Stimulated activated naive CD8-positive, alpha-beta T cell treated with anti-CD3 and anti-CD28 coated beads, Interleukin-15, Interleukin-2, amounts not matched to agents 100 U/mL and 50 U/mL, for 24 hours (primary cell): Measurements from ENCODE around the gene KLHDC7B.
A peak's percentile ranks its signal among the peaks of the same experiment; 100 is the strongest.

Experiments
- ATAC-seq: fragments of 150-1000 bp; cut with Tn5 transposase; one replicate; pipeline ENCODE4 v1.10.0; 2021
- DNase-seq: peaks from one replicate; pipeline ENCODE4 v3.0.0; 2021

Gene KLHDC7B

GRCh38 chr22:50545522-50546325 lies at the start of gene KLHDC7B:
KLHDC7B (plus strand) TSS chr22:50545899; CDS start chr22:50546244, 345 bp downstream.
- DNase-seq (no peak), ATAC-seq (peak; percentile 15)

DNA sequence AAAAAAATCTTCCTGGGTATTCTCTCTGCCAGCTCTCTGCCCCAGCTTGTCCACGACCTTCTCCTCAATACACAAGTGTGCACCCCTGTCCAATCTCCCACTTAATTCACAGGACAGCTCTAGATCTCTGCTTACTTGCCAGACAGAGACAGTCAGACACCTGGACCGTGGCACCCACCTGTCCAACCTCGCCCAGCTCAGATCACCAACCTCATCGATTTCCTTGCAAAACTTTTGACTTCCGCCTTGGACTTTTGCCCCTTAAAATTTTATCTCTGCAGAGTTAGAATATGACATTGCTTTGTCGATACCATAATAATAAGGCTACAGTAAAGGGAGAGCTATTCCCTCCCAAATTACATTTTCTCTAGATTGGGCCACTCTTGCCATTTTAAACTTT lies 48.6 kb upstream of the KLHDC7B start:
- no peak for ATAC-seq
- DNase-seq = no peak

DNA sequence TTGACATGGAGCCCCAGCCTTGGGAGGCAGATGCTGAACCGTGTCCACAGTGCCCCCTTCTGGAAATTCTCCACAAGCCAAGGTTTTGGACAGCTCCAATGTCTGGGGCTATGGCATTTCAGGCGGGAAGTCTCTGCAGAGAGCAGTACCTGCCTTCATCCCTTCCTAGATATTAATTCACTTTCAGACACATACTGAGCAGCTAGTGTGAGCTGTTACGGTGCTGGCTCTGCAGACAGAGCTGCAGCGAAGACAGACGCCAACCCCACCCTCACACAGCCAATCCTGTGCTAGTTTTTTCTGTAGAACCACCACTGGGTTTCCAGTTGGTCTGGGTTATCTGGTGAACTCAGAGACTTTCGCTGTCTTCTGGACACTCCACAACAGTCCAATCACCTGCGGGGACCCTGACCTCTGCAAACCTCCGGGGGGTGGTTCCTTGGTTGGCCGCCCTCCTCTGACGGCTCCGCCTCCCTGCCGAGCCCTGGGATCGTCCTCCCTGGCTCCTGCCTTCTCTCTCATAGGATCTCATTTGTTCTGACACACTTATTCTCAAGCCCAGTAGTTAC lies 47.3 kb upstream of the KLHDC7B start:
- DNase-seq (peak; percentile 73), ATAC-seq (peak; percentile 79)

DNA sequence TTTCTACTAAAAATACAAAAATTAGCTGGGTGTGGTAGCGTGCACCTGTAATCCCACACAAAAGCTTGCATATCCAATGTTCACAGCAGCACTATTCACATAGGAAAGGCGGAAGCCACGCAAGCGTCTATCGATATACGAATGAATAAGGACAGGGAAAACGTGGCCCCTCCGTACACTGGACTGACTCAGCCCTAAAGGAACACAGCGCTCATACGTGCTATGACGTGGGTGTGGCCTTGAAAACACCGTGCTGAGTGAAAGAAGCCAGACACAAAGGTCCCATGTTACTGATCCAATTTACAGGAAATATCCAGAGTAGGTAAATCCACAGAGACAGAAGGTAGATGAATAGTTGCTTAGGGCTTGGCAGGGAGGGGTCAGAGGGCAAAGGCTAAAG lies 45.2 kb upstream of the KLHDC7B start:
- no peak for DNase-seq
- no peak for ATAC-seq

DNA sequence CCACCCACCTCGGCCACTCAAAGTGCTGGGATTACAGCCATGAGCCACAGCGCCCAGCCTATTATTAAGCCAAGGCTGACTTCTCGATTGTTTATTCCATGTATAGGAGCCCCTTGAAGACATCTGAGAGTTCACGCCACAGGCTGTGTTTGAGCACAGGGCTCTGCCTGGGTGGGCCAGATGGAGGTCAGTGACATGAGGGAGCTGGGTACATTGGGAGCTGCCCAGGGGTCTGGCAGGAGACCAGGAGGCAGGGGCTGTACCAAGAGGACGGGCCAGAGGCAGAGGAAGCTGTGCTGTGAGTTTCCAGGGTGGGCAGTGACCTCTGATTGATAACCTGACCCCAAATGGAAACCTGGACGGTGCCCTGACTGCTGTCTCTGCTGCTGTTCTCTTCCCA lies 43.6 kb upstream of the KLHDC7B start:
- no peak for DNase-seq
- no peak for ATAC-seq

DNA sequence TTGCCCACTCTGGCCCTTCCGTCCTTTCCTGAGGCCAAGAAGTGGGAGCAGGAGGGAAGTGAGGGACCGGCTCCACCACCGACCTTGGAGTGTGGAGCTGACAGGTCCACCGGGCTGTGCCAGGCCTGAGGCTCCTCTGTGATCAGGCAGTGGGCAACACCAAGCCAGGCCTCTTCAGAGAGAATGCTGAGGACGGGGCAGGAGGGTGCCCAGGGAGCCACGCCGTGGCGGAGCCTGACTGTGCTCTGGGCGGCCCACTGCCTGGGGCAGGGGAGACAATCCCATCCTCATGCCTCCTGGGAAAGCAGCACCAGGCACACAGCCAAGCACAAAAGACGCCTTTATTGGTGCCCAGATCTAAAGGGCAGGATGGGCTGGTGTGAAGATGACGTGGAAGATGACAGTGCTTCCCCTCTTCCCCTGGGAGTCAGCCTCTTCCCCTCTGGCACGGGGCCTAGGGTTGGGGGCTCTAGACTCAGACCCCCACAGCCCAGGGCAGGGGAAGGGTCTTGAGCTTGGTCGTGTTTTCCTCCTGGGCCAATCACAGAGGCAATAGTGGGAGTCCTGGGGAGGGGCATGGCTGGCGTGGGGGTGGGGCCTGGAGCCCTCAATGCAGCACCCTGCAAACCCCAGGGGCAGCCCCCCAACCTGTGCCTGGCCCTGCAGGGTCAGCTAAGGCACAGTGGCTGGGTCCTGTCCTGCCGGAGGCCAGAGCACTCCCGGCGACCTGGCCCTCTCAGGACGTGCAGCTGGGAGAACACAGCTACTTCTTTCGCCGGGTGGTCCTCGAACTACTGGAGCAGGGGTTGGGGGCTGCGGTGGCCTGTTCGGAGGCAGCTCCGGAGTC lies 42.8 kb upstream of the KLHDC7B start:
- DNase-seq (no peak), ATAC-seq (no peak)

- DNase-seq (peak; percentile 55), ATAC-seq (no peak)
Measured at GRCh38 chr22:50503475-50504145, 42.1 kb upstream of the KLHDC7B start.

DNA sequence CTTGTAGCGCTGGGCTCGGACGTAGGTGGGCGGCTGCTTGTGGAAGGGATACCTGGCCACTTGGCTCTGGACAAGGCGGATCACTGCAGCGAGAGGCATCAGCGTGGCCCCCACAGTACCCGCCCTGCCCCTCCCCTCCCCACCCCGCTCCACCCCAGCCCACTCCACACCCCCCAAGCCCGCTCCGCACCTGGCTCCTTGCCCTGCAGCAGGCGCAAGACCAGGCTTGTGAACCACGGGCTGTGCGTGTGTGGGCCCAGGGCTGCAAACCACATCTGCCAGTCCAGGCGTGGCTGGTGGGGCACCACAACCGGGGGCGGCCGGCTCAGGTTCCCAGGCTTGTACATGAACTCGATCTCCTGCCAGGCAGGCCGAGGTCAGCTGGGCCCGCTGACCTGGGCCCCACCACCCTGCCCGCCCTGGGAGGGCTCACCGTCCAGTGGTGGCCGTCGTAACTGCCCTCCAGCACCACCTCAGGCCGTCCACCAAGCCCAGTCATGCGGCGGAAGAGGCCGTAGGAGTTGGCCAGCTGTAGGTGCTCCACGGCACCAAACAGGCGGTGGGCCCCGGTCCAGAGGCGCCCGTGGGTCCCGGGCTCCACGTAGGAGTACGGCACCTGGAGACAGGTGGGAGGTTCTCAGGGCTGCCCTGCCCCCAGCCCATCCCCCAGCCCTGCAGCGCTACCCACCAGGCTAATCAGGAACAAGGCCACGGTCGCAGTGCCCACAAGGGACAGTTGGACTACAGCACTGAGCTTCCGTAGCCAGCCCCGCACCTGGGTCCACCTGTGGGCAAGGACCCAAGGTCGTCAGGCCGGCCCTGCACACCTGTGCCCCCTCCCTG lies 41.1 kb upstream of the KLHDC7B start:
- ATAC-seq = no peak
- DNase-seq = no peak

DNA sequence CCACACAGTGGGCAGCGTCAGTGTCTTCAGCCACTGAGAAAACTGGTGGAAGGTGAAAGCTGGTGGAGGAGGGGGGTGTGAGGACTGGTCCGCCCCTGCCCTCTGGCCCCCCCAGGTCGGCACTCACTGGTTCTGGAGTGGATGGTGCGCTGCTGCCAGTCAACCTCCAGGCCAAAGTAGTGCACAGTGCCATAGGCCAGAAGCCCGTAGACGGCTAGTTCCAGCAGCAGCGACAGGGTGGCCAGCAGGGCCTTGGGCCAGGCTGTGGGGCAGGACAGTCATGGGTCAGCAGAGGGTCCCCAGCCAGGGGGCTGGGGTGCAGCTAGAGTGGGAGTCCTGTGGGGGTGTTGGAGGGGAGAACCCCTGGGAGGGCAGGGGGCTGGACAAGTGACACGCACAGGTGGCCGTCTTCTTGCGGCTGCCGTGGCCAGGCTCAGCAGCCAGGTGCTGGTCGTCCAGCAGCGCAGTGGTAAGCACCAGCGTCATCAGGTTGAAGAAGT lies 40.4 kb upstream of the KLHDC7B start:
- ATAC-seq (no peak), DNase-seq (no peak)

- ATAC-seq (no peak), DNase-seq (no peak)
Measured at GRCh38 chr22:50505776-50506610, 39.7 kb upstream of the KLHDC7B start.

- DNase-seq (no peak), ATAC-seq (no peak)
Measured at GRCh38 chr22:50506611-50507420, 38.9 kb upstream of the KLHDC7B start.

DNA sequence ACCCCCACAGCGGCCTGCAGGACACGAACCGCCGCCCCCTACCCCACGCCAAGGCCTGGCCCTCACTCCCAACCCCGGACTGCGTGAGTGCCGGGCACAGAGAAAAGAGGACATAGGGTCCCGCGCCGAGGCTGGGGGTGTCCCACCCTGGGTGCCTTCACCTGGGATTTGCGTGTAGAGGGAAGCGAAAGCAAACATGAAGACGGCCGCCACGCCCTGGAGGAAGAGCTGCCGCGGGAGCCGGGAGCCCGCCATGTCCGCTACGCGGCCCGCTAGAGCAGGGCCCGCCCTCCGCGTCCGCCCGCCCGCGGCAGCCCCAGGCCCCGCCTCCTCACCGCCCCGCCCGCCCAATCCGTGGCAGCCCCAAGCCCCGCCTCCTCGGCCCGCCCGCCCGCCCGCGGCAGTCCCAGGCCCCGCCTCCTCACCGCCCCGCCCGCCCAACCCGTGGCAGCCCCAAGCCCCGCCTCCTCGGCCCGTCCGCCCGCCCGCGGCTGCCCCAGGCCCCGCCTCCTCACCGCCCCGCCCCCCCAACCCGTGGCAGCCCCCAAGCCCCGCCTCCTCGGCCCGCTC lies 38.2 kb upstream of the KLHDC7B start, which contains the start of gene LMF2:
TSS of gene LMF2 (minus strand) at position 282 of the 570 bp plus-strand sequence. CDS start at position 255, 27 bp downstream.
- DNase-seq (peak; percentile 96), ATAC-seq (peak; percentile 84)

DNA sequence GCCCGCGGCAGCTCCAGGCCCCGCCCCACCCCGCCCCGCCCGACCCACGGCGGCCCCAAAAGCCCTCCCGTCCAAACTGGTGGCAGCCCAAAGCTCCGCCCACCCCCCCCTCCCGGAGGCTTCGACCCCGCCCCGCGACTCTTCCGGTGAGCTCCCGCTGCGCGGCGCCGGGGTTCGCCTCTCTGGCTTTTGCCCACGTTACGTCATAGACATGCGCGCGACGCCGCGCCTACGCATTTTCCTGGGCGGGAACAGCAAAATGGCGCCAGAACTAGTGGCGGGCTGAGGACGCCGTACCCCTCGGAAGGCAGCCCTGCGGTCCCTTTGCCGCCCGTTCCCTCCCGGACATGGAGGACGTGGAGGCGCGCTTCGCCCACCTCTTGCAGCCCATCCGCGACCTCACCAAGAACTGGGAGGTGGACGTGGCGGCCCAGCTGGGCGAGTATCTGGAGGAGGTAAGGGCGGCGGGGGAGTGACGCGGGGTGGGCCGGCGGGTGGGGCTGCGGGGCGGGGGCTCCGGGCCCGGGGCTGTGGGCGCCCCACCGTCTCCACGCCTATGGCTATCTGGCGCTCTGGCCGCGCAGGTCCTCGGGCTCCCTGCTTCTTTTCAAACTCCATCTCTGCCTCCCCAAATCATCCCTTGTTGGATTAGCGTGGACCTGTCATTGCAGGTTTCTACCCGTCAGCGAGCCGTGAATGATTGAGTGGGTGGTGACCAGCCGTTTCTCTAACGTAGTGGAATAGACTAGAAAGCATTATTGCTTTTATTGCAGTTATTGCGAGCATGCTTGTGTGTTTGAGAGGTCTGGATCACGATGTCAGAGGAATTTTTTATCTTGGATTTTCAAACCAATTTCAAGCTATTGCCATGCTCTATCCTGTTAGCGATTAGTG lies 37.5 kb upstream of the KLHDC7B start, which contains the start of gene NCAPH2:
TSS of gene NCAPH2 (plus strand) at position 234 of the 894 bp plus-strand sequence. CDS start at position 348, 114 bp downstream.
- peak; percentile 77 for ATAC-seq

DNA sequence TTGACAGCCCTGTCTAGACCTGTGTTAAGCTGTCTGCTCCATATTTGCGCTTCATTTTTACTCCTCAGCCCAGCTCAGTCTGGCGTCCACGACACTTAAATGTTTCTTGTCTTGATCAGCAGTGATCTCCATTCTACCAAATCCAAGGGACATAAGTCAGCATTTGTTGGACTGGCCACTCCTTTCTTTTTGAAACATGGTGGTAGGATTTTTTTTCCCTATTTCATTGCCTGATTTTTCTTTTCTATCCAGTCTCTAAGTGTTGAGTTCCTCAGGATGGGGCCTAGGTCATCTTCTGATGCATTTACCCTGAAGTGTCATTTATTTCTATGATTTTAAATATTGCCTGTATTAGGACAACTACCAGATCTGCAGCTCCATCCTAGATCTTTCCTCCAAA lies 36.8 kb upstream of the KLHDC7B start:
- DNase-seq = no peak
- no peak for ATAC-seq

More for the DNA sequence above, 37.5 kb upstream of the KLHDC7B start, which contains the start of gene NCAPH2:
- peak; percentile 98 for DNase-seq

- DNase-seq (no peak), ATAC-seq (no peak)
Measured at GRCh38 chr22:50513175-50513574, 32.5 kb upstream of the KLHDC7B start.

DNA sequence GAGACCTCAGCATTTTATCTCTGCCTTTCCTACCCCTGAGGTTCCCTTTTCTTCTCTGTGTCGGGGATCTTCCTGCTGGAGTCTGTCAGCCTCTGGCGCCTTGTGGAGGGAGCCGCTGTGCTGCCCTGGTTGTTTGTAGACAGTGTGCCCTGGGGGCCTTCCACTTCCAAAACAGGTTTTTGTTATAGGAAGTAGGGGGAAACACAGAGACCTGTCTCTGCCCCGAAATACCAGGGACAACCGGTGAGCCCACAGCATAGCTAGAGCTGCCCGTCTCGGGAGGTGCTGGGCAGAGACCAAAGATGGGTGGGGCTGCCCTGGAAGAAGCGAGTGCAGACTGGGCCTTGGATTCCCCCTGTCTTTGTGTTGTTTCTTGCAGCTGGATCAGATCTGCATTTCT lies 29.6 kb upstream of the KLHDC7B start:
- DNase-seq (no peak), ATAC-seq (no peak)

- no peak for ATAC-seq
- no peak for DNase-seq
Measured at GRCh38 chr22:50516891-50517290, 28.8 kb upstream of the KLHDC7B start.
